K562 (cell line): Measurements from ENCODE around the gene LCP2. TPM values are rescaled to one million over a fixed set of nuclear protein-coding genes. Genes with fewer than 3 reads are reported as not detected.

Experiments
- BRD9 ChIP-seq: fragments of 450-650 bp; IDR thresholded peaks from 2 replicates; pipeline ENCODE4 v1.6.1; 2018; ENCODE audit warnings: low read depth; ENCODE audit not compliant: partially characterized antibody
- KHSRP ChIP-seq: fragments of 450-650 bp; IDR thresholded peaks from 2 replicates; pipeline ENCODE4 v1.6.1; 2017
- NCOR1 ChIP-seq: fragments of 450-650 bp; IDR thresholded peaks from 2 replicates; pipeline ENCODE4 v1.6.1; 2016; ENCODE audit warnings: mild to moderate bottlenecking, moderate library complexity
- RB1 ChIP-seq: fragments of 450-650 bp; IDR thresholded peaks from 2 replicates; pipeline ENCODE4 v1.6.1; 2017; ENCODE audit warnings: low read depth, mild to moderate bottlenecking
- SAFB ChIP-seq: fragments of 200-400 bp; formaldehyde crosslinking; IDR thresholded peaks from 2 replicates; pipeline ENCODE4 v1.6.1; 2017; ENCODE audit warnings: low read depth, low read length, borderline replicate concordance
- ZNF280A ChIP-seq: fragments of 450-650 bp; IDR thresholded peaks from 2 replicates; pipeline ENCODE4 v1.6.1; 2018; ENCODE audit warnings: mild to moderate bottlenecking, low read depth; ENCODE audit not compliant: partially characterized antibody
- ZNF318 ChIP-seq, 2 experiments: fragments of 450-650 bp; IDR thresholded peaks; 2 replicates each; pipeline ENCODE4 v1.6.1; 2016; ENCODE audit warnings: mild to moderate bottlenecking in 2 of 2, borderline replicate concordance in 1 of 2, low read depth in 1 of 2, moderate library complexity in 1 of 2
- ZNF589 ChIP-seq: fragments of 200-800 bp; sonication (Bioruptor generic); IDR thresholded peaks from 2 replicates; pipeline ENCODE4 v1.6.1; 2016; ENCODE audit warnings: low read depth, missing genetic modification characterization, missing compliant biosample characterization
- ZNF668 ChIP-seq: fragments of 250-450 bp; sonication (Bioruptor Pico); IDR thresholded peaks from 2 replicates; pipeline ENCODE4 v1.8.0; 2022; ENCODE audit warnings: mild to moderate bottlenecking, inconsistent platforms
- polyA plus RNA-seq, 8 experiments: library from polyadenylated mRNA; depleted of rRNA in 4 of 8; stranded (reverse) in 5 of 8; unstranded in 3 of 8; fragments of >200 nt; fragmentation: Nextera tagmentation in 2 of 8; fragmentation: Illumina TruSeq in 1 of 8; extraction: Ambion mirVana in 2 of 8; extraction: Trizol in 1 of 8; gene quantifications; 2 replicates each; pipeline versions ENCODE4 v1.2.1 to v1.2.3, GENCODE V29; 2011 to 2014; ENCODE audit warnings: inconsistent platforms in 1 of 8, missing spikeins in 1 of 8
- total RNA-seq, 7 experiments: library from RNA; depleted of rRNA in 6 of 7; stranded (reverse); fragments of >200 nt in 6 of 7; fragmentation: Illumina TruSeq in 2 of 7; extraction: Trizol in 2 of 7; gene quantifications; 2 replicates each; pipeline versions ENCODE4 v1.2.1 to v1.2.3, GENCODE V29; 2011 to 2021; ENCODE audit warnings: low replicate concordance in 1 of 7

The LCP2 gene
- total and polyA plus RNA-seq, 9 of the 15 experiments (the other 6 are each of a cell fraction or from before 2014, with no cell fraction given), result 4.0 to 31.3 (median 14.6) TPM

- TF ChIP-seq ZNF589 (CRISPR knock-in tag) (no peak), NCOR1 (no peak), KHSRP (no peak), BRD9 (no peak), ZNF318 (IDR thresholded peaks at IDR 0.05; ENCODE audit: borderline replicate concordance in 1 of 2, low read depth in 1 of 2) (no peak), SAFB (no peak), ZNF280A (no peak), ZNF668 (no peak), RB1 (no peak)
These were observed 8.5 kb downstream of the LCP2 start (continued) for GRCh38 chr5:170289121-170289520.
